SHP77 (cell line): Measurements from ENCODE around the gene DEAF1.

Experiments
- DNase-seq, 2 experiments: peaks; one replicate each; lab custom pipeline; 2025; lab: John Stamatoyannopoulos, UW

DEAF1 gene

DNA sequence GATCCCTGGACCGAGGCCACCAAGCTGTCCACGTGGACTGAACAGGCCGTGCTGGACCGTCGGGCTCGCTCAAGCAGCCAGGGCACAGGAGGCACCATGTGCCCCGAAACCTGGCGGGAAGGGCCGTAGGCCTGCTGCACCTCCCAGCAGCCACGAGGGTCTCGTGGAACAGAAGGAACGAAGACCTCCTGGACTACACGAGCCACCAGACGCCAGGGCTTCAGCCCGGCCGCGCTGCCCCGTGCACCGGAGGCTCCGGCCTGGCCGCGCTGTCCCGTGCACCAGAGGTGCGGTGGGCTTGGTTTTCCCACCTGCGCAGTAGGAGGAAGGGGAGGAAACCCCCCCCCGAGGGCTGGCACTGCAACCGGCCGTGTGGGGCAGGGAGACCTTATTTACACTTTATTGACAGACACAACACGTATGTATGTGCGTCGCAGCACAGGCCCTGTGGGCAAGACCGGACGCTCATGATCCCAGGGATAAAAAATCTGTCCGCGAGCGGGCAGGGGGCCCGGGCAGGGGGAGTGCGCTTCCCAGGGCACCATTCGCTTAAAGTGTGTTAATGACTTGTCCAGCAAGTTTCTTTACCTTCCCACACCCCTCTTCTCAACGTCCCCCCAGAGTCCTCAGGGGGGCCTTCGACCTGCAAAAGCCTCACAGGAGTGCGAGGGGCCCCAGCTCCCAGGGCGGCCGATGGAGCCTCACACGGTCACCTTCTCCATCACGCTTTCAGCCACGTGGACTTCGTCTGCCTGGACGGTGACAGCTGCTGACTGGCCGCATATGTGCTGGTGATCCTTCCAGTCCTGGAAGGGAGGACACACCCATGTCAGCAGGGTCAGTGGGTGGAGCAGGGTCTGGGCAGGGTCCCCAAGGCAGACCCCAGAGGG is 50.9 kb downstream of the DEAF1 start:
- no peak for DNase-seq

DNA sequence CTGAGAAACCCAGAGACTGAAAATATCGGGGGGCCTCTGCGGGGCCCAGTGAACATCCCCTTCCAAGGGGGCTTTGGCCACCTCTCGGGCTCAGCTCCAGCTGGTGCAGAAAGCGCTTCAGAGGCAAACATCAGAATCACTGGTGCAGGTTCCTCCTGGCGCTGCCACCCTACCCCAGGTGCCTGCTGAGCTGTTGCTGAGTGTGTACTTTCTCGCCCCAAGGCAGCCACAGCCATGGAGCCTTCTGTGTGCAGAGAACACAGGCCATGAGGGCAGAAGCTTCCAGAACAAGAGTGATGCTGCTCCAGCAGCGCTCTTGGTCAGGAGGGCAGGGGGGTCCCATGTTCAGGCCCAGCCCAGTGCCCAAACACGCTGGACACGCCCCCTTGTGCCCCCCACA is 51.7 kb downstream of the DEAF1 start:
- DNase-seq = no peak

DNA sequence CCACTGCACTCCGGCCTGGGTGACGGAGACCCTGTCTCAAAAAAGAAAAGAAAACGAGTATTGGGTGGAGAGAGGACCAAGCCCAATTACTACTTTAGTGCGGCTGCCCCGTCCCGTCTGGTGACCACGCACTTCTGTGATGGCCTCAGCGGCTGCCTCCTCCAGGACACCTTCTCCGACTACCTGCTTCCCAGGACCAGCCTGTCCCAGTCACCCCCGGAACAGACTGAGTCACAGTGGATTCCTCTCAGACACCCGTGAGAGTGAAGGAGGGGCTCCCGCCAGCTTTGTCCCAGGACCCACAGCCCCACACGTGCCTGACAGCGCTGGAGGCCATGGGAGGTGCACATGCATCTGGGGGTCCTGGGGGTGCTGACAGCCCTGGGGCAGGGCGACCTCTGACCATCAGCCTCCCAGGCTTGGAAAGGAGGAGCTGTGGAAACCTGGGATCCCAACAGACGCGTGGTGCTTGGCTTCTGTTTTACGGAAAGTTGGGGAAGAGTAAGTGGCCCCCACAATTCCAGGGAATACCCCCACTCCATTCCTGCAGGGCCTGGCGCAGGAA is 53.1 kb downstream of the DEAF1 start:
- no peak for DNase-seq

DNA sequence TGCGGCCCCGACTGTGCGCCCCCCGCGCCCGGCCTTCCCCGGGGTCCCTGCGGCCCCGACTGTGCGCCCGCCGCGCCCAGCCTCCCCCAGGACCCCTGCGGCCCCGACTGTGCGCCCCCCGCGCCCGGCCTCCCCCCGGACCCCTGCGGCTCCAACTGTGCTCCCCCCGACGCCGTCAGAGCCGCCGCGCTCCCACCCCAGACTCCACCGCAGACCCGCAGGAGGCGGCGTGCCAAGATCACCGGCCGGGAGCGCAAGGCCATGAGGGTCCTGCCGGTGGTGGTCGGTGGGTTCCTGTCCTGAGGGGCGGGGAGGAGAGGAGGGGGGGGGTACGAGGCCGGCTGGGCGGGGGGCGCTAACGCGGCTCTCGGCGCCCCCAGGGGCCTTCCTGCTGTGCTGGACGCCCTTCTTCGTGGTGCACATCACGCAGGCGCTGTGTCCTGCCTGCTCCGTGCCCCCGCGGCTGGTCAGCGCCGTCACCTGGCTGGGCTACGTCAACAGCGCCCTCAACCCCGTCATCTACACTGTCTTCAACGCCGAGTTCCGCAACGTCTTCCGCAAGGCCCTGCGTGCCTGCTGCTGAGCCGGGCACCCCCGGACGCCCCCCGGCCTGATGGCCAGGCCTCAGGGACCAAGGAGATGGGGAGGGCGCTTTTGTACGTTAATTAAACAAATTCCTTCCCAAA is 54.9 kb downstream of the DEAF1 start:
- DNase-seq = no peak

DNA sequence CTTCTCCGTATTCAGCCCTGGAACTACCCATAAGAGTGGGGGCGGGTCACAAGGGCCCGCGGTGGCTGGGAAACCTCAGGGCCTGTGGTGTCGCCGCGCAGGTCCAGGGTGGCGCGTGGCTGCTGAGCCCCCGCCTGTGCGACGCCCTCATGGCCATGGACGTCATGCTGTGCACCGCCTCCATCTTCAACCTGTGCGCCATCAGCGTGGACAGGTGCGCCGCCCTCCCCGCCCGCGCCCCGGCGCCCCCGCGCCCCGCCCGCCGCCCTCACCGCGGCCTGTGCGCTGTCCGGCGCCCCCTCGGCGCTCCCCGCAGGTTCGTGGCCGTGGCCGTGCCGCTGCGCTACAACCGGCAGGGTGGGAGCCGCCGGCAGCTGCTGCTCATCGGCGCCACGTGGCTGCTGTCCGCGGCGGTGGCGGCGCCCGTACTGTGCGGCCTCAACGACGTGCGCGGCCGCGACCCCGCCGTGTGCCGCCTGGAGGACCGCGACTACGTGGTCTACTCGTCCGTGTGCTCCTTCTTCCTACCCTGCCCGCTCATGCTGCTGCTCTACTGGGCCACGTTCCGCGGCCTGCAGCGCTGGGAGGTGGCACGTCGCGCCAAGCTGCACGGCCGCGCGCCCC is 55.6 kb downstream of the DEAF1 start:
- DNase-seq = no peak

DNA sequence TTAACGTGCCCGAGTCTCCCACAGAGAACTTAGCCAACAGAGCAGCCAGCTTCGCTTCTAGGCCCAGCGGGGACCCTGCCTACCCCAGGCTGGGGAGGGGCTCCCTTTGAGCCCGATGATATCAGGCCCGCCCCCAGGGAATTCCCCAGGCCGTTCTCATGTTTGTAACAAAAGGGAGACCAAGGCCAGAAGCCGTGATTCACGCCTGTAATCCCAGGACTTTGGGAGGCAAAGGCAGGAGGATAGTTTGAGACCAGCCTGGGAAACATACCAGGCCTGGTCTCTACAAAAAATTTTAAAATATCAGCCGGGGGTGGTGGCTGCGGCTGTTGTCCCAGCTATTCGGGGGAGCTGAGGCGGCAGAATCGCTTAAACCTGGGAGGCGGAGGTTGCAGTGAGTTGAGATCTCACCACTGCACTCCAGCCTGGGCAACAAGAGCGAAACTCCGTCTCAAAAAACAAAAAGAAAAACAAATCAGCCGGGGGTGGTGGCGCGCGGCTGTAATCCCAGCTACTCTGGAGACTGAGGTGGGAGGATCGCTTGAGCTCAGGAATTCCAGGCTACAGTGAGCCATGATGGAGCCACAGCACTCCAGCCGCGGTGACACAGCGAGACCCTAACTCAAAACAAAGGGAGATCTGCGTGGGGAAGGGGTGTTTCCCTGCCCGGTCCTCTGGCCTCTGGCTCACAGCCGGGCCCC is 56.2 kb downstream of the DEAF1 start:
- DNase-seq = no peak

DNA sequence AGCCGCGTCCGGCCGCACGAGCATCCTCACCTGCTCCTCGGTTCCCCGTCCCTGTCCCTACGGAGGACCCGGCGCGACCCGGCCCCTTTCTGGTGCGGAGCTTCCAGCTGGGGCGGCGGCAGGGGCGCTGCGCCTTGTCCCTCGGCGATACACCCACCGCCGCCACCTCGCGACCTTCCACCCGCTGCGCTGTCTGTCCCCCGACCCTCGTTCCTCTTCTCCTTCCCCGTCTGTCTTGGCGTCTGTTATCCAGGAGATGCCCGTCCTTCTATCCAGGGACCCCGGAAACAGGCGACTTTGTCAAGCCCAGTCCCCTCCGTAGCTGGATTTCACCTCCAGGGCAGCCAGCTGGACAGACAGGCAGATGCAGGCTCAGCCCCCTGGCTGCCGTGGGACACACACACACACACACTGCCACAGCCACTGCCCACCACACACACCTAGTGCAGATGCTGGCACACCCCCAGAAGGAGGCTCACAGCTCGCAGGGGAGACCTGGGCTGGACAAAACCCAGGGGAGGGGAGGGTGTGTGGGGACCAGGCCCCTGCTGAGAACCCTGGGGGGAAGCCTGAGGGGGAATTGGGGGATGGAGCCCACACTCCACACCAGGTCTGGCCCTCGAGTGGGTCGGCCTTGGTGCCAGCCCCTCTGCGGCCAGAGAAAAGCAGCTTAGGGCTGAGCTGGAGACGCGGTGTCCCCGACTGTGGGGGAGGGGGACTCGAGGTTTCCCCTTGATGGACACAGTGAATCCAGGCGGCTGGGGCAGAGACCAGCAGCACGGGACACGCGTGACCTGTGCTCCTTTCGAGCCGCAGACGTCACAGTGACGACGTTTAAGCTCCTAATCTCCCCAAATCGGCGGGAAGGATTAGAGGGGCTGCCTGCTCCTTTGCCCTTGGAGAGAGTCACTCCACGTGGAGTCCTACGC is 57.2 kb downstream of the DEAF1 start:
- DNase-seq = no peak

DNA sequence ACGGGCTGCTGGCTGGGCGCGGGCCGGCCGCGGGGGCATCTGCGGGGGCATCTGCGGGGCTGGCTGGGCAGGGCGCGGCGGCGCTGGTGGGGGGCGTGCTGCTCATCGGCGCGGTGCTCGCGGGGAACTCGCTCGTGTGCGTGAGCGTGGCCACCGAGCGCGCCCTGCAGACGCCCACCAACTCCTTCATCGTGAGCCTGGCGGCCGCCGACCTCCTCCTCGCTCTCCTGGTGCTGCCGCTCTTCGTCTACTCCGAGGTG is 57.8 kb downstream of the DEAF1 start:
- DNase-seq = no peak

DNA sequence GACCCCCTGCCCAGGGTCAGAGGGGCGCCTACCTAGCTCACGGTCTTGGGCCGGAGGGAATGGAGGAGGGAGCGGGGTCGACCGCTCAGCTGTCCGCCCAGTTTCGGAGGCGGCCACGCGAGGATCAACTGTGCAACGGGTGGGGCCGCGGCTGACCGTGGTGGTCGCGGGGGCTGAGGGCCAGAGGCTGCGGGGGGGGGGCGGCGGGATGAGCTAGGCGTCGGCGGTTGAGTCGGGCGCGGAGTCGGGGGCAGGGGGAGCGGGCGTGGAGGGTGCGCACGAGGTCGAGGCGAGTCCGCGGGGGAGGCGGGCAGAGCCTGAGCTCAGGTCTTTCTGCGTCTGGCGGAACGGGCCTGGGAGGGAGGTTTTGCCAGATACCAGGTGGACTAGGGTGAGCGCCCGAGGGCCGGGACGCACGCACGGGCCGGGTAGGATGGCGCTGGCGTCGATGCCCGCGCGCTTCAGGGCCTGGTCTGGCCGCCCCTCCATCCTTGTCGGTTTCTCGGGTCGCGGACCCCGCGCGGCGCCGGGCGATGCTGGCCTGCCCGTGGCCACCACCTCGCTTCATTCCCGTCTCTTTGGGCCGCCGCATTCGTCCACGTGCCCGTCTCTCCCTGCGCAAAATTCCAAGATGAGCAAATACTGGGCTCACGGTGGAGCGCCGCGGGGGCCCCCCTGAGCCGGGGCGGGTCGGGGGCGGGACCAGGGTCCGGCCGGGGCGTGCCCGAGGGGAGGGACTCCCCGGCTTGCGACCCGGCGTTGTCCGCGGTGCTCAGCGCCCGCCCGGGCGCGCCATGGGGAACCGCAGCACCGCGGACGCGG is 58.3 kb downstream of the DEAF1 start, which contains the start of gene DRD4:
DRD4 (plus strand) TSS at position 759 of the 822 bp plus-strand sequence; CDS start at position 795, 36 bp downstream.
- DNase-seq = no peak

DNA sequence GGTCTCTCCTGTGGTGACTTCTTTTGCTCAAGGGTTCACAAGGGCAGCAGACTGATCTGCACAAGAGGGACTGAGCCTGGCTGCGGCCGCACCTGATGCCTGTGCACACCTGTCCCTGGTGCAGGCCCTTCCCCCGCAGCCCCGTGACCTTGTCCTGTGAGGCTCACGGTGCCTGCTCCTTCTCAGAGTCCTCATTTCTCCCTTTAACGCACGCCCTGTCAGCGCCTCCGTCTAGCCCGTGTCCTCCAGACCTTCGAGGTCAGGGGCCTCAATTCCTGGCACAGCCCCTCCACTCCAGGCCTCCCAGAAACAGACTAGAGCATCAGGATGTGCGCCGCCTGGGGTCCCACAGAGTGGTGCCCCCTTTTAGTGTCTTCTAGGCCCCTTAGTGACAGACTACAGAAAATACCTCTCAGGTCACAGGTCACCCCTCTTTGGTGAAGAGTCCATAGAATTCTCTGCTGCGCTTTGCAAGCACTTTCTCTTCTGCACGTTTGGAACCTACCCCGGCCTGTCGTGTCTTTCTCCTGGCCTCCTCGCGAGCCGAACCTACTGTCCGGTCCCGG is 59.0 kb downstream of the DEAF1 start:
- no peak for DNase-seq

DNA sequence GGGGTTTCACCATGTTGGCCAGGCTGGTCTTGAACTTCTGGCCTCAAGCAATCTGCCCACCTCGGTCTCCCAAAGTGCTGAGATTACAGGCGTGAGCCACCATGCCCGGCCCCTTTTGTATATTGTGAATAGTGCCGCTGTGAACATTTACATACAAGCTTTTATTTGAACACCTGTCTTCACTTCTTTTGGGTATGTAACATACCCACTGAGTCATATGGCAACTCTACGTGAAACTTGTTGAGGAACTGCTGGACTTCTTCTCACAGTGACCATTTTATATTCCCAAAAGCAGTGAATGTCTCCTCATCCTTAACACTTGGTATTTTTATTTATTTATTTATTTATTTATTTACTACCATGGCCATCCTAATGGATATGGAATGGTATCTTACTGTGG is 64.2 kb downstream of the DEAF1 start:
- DNase-seq = no peak

DNA sequence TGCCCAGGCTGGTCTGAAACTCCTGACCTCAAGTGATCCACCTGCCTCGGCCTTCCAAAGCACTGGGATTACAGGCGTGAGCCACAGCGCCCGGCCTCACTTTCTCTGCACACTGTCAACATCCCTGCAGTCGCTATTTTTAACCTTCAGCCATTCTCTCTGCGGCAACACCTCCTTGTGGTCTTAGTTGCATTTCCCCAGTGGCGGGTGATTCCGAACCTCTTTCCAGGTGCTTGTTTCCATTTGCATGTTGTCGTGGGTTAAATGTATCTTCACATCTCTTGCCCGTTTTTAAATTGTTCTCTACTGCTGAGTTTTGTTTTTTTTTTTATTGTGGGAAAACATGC is 65.8 kb downstream of the DEAF1 start:
- DNase-seq = no peak

DNA sequence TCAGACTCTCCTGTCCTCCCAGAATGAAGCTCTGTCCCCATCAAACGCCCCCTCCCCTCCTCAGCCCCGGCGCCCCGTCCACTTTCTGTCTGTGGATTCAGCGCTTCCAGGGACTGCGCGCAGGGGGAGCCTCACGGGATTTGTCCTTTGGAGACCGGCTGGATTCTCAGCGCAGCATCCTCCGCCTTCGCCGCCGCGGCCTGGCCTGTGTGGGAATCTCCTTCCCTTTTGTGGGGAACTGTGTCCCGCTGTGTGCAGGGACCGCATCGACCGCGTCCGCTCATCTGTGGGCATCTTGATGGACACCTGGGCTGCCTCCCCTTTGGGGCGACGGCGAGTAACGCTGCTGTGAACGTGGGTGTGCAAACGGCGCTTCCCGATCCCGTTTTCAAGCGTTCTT is 67.0 kb downstream of the DEAF1 start:
- DNase-seq = no peak

DNA sequence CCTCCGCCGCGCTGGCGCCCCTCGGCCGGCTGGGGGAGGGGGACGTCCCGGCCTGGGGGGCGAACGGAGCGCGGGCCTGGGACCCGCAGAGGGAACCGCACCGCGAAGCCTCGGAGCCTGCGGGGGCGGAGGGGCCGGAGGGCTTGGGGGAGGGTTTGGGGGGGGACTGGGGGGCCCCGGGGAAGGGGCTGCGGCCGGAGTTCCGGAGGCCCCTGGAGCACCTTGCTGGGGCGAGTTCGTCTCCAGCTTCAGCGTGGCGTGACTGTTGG is 67.8 kb downstream of the DEAF1 start:
- no peak for DNase-seq

DNA sequence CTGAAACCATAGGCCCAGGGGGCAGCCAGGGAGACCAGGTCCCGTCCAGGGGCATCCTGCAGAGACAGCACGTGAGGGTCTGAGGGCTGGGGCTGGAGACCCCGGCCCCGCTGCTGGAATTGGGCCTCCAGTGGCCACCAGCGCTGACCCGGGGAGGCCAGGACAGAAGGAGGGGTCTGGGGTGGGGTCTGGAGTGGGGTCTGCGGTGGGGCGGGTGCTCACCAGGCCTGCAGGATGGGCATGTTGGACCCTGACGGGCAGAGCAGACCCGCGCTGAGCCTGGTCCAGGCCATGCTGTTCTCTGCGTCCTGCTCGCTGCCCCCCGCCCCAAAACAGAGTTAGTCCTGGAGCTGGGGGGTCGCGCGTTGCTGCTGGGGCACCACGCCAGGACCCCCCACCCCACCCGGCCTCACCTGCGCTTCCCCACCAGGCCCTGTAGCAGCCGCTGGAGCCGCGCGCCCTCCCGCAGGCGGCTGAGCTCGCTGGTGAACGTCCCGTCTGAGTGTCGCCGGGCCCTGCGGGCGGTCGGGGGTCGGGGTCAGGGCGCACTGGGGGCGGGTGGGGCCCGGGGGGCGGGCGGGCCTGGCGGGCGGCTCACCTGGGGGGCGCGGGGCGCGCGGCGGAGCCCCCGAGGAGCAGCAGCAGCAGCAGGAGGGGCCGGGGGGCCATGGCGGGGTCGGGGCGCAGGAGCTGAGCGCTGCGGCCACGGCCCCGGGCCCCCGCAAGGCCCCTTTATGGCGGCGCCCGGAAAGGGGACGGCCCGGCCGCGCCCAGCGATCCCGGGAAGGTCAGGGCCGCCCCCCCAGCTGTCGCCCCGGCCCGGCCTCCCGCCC is 68.3 kb downstream of the DEAF1 start, which contains the start of gene SCT:
SCT (minus strand) TSS at position 707 of the 833 bp plus-strand sequence; CDS start at position 669, 38 bp downstream.
- DNase-seq = no peak

DNA sequence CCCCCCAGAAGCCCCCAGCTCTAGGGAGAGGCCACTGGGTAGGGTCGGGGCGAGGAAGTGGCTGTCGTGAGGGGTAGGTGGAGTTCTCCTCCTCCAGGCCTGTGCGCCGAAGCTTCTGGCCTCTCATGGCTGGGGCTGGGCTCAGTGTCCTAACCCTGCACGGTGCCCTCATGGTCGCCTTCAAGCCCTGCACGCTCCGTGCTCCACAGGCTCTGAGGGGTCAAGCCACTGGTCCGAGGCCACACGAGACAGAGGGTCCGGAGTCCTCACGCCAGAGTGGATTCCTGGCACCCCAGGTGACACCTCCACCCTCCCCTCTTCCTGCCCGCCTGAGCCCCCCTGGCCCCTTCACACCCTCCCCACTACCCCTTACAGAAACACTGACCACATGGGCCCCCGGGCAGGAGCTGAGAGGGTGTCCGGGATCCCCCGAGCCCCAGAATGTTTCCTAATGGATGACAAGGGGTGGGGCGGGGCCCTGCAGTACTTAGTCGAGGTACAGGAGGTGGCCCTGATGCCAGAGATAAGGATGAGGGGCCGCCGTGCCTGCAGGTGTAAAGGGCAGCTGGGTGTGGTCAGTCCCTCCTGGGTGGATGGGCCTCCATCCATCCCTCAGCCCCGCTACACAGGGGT is 69.3 kb downstream of the DEAF1 start:
- DNase-seq = no peak

DNA sequence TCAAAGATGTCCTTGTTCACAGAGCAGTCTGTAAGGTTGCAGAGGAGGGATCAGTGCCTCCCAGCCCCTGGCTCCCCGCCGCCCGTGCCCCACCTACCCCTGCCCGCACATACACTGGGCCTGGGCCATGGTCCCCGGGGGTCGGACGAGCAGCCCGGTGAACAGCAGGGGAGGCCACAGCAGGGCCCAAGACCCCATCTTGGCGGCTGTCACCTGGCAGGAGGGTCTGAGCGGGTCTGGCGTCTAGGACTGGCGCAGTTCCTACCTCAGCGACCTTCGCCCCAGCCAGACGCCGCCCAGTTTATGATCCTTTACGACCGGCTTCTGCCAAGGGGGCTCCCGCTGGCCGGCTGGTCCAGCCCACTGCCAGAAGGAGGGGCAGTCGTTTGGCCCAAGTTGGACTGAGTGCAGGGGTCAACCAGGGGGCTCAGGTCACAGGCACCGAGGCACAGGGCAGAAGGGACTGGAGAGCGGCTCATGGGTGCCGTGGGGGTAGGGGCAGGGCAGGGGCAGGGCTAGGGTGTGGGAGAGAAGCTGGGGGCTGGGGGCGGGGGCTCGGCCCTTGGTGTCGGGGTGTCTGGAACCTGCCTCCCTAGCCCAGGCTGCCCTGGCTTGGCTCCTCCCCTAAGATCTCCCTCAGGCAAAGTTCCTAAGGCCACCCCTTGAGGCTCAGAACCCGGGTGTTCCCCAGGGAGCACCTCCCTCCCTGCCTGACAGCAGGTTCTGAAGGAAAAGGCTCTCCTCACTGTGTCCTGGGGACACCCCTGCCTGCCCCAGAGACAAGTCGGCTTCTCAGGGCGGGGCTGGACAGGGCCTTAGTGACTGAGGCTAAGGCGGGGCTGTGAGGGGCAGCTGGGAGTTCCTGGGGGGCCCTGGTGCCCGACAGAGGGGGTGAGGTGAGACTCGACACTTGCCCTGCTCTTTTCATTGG is 70.1 kb downstream of the DEAF1 start, which contains the start of gene CDHR5:
CDHR5 (minus strand) TSS at position 251 of the 931 bp plus-strand sequence; CDS start at position 198, 53 bp downstream.
- DNase-seq = no peak
